Measurements from ENCODE around the gene RHBDD1.

DNA sequence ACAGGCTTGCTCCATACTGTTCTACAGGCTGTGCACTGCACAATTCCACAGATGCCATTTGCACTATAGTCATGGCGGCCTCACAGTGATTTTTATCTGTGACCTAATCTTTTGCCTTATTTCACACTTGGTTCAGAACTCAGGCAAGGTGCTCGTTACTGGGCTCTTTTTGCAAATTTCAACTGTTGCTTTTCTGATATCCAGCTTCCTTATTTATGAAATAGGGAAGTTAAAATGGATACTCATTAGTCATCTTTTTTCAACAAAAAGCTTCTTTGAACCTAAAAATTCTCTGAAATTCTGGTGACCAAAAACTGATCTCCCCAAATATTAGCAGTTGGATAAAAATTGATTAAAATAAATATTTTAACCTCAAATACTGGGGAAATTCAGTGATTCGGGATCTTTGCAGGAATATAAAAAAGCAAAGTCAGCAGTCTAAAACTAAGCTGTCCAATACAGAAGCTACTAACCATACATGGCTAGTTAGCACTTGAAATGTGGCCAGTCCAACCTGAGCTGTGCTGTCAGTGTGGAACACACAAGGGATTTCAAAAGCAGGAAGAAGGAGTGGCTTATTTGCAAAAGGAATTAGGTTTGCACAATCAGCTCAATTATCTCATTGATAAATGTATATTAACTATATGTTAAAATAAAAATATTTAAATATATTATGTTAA, 193.7 kb downstream of the RHBDD1 start:
- TF ChIP-seq, protein P1, sequence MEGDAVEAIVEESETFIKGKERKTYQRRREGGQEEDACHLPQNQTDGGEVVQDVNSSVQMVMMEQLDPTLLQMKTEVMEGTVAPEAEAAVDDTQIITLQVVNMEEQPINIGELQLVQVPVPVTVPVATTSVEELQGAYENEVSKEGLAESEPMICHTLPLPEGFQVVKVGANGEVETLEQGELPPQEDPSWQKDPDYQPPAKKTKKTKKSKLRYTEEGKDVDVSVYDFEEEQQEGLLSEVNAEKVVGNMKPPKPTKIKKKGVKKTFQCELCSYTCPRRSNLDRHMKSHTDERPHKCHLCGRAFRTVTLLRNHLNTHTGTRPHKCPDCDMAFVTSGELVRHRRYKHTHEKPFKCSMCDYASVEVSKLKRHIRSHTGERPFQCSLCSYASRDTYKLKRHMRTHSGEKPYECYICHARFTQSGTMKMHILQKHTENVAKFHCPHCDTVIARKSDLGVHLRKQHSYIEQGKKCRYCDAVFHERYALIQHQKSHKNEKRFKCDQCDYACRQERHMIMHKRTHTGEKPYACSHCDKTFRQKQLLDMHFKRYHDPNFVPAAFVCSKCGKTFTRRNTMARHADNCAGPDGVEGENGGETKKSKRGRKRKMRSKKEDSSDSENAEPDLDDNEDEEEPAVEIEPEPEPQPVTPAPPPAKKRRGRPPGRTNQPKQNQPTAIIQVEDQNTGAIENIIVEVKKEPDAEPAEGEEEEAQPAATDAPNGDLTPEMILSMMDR (IDR thresholded peaks at IDR 0.05; ENCODE audit: low read depth, low read length, missing input control): no peak
- TF ChIP-seq SP1 (IDR thresholded peaks at IDR 0.05): no peak
- no peak for TF ChIP-seq FOXA1 (IDR thresholded peaks at IDR 0.05)
- TF ChIP-seq, protein P2, sequence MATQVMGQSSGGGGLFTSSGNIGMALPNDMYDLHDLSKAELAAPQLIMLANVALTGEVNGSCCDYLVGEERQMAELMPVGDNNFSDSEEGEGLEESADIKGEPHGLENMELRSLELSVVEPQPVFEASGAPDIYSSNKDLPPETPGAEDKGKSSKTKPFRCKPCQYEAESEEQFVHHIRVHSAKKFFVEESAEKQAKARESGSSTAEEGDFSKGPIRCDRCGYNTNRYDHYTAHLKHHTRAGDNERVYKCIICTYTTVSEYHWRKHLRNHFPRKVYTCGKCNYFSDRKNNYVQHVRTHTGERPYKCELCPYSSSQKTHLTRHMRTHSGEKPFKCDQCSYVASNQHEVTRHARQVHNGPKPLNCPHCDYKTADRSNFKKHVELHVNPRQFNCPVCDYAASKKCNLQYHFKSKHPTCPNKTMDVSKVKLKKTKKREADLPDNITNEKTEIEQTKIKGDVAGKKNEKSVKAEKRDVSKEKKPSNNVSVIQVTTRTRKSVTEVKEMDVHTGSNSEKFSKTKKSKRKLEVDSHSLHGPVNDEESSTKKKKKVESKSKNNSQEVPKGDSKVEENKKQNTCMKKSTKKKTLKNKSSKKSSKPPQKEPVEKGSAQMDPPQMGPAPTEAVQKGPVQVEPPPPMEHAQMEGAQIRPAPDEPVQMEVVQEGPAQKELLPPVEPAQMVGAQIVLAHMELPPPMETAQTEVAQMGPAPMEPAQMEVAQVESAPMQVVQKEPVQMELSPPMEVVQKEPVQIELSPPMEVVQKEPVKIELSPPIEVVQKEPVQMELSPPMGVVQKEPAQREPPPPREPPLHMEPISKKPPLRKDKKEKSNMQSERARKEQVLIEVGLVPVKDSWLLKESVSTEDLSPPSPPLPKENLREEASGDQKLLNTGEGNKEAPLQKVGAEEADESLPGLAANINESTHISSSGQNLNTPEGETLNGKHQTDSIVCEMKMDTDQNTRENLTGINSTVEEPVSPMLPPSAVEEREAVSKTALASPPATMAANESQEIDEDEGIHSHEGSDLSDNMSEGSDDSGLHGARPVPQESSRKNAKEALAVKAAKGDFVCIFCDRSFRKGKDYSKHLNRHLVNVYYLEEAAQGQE (IDR thresholded peaks at IDR 0.05): no peak
- no peak for TF ChIP-seq RAD21 (IDR thresholded peaks at IDR 0.05)
- TF ChIP-seq, protein P3, sequence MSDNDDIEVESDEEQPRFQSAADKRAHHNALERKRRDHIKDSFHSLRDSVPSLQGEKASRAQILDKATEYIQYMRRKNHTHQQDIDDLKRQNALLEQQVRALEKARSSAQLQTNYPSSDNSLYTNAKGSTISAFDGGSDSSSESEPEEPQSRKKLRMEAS (IDR thresholded peaks at IDR 0.05): no peak
- TF ChIP-seq GABPA (IDR thresholded peaks at IDR 0.05 in 1 of 2, conservative IDR thresholded peaks at IDR 0.05 in 1 of 2): no peak
- no peak for TF ChIP-seq TAF1 (conservative IDR thresholded peaks at IDR 0.05)
- TF ChIP-seq YY1 (IDR thresholded peaks at IDR 0.05): no peak

Data from liver (tissue), 3 donors.